Measurements from ENCODE around the gene HSPA9. TPM values are rescaled to one million over a fixed set of nuclear protein-coding genes. Genes with fewer than 3 reads are reported as not detected.

The HSPA9 gene
- total RNA-seq, 1 experiment from 2014 or later: 537 TPM

- no peak overlapping the region for H3K27ac Mint-ChIP-seq (ENCODE audit: unreplicated experiment)
- BruUV-seq (replicated peaks): no TSS peak
- Histone ChIP-seq H3K27me3 (replicated peaks; ENCODE audit: control insufficient read depth, insufficient read depth, low read length) (no peaks in the 10 kb centered on the region), H3K9me3 (no peaks in the 10 kb centered on the region), H3K36me3 (ENCODE audit: control insufficient read depth, insufficient read depth, low read length) (peaks cover 5% of the 10 kb centered on the region), H3K4me1 (peaks cover 14% of the 10 kb centered on the region), H3K4me3 (ENCODE audit: low read depth, low read length) (no peak overlapping the region)
- H3K9me3 Mint-ChIP-seq (ENCODE audit: unreplicated experiment): no peaks in the 10 kb centered on the region
- ChIA-PET CTCF (no interaction called here), POLR2A (interaction anchor here (0.7 kb wide), 1 partner anchor 34 kb away, joined by 7 read pairs; no protein-coding TSS in a partner anchor)
- H3K4me1 Mint-ChIP-seq (ENCODE audit: low read depth, unreplicated experiment): peaks cover 19% of the 10 kb centered on the region
- no peaks in the 10 kb centered on the region for H3K27me3 Mint-ChIP-seq (ENCODE audit: insufficient read depth, unreplicated experiment)
- no peak overlapping the region for H3K4me3 Mint-ChIP-seq (ENCODE audit: unreplicated experiment)
- no peak for DNase-seq
- peaks cover 93% of the 10 kb centered on the region for H3K36me3 Mint-ChIP-seq (ENCODE audit: insufficient read depth, unreplicated experiment)
- intact Hi-C loops (cut with micrococcal nuclease; ENCODE audit: unreplicated experiment): no loop called here
- no peak for TF ChIP-seq CTCF (IDR thresholded peaks at IDR 0.05; ENCODE audit: insufficient read depth in 1 of 2, low read depth in 1 of 2, low read length in 1 of 2, severe bottlenecking in 1 of 2, unreplicated experiment in 1 of 2)
Observed at GRCh38 chr5:138517437-138517836, 57.8 kb downstream of the HSPA9 start.

GRCh38 chr5:138515556-138516245 lies 59.5 kb downstream of the HSPA9 start:
- BruUV-seq (replicated peaks): no TSS peak
- intact Hi-C loops (cut with micrococcal nuclease; ENCODE audit: unreplicated experiment): no loop called here
- Mint-ChIP-seq H3K4me3 (ENCODE audit: unreplicated experiment) (no peak overlapping the region), H3K36me3 (ENCODE audit: insufficient read depth, unreplicated experiment) (peaks cover 96% of the 10 kb centered on the region), H3K27ac (ENCODE audit: unreplicated experiment) (no peak overlapping the region), H3K27me3 (ENCODE audit: insufficient read depth, unreplicated experiment) (no peaks in the 10 kb centered on the region), H3K4me1 (ENCODE audit: low read depth, unreplicated experiment) (peaks cover 15% of the 10 kb centered on the region), H3K9me3 (ENCODE audit: unreplicated experiment) (no peaks in the 10 kb centered on the region)
- Histone ChIP-seq H3K9me3 (no peaks in the 10 kb centered on the region), H3K4me3 (ENCODE audit: low read depth, low read length) (no peak overlapping the region), H3K4me1 (peaks cover 5% of the 10 kb centered on the region), H3K27me3 (replicated peaks; ENCODE audit: control insufficient read depth, insufficient read depth, low read length) (no peaks in the 10 kb centered on the region), H3K36me3 (ENCODE audit: control insufficient read depth, insufficient read depth, low read length) (peaks cover 5% of the 10 kb centered on the region)
- no peak for DNase-seq
- CTCF ChIA-PET: interaction anchor here (0.7 kb wide), 1 partner anchor 51 kb away, joined by 3 read pairs; the partner anchor contains the start of gene EGR1
- TF ChIP-seq CTCF (IDR thresholded peaks at IDR 0.05; ENCODE audit: insufficient read depth in 1 of 2, low read depth in 1 of 2, low read length in 1 of 2, severe bottlenecking in 1 of 2, unreplicated experiment in 1 of 2): no peak
- POLR2A ChIA-PET: no interaction called here

- BruUV-seq (replicated peaks): no TSS peak
- no peak for TF ChIP-seq CTCF (IDR thresholded peaks at IDR 0.05; ENCODE audit: insufficient read depth in 1 of 2, low read depth in 1 of 2, low read length in 1 of 2, severe bottlenecking in 1 of 2, unreplicated experiment in 1 of 2)
- Mint-ChIP-seq H3K9me3 (ENCODE audit: unreplicated experiment) (no peaks in the 10 kb centered on the region), H3K36me3 (ENCODE audit: insufficient read depth, unreplicated experiment) (peaks cover 100% of the 10 kb centered on the region), H3K4me1 (ENCODE audit: low read depth, unreplicated experiment) (peaks cover 15% of the 10 kb centered on the region), H3K4me3 (ENCODE audit: unreplicated experiment) (no peak overlapping the region), H3K27ac (ENCODE audit: unreplicated experiment) (no peak overlapping the region), H3K27me3 (ENCODE audit: insufficient read depth, unreplicated experiment) (no peaks in the 10 kb centered on the region)
- POLR2A ChIA-PET: no interaction called here
- CTCF ChIA-PET: no interaction called here
- Histone ChIP-seq H3K4me1 (peaks cover 3% of the 10 kb centered on the region; the same call in 1 of the 2 replicates), H3K27me3 (replicated peaks; ENCODE audit: control insufficient read depth, insufficient read depth, low read length) (no peaks in the 10 kb centered on the region), H3K9me3 (no peaks in the 10 kb centered on the region), H3K4me3 (ENCODE audit: low read depth, low read length) (no peak overlapping the region), H3K36me3 (ENCODE audit: control insufficient read depth, insufficient read depth, low read length) (peaks cover 5% of the 10 kb centered on the region)
- intact Hi-C loops (cut with micrococcal nuclease; ENCODE audit: unreplicated experiment): no loop called here
- DNase-seq: no peak
Observed at GRCh38 chr5:138514021-138514420, 61.2 kb downstream of the HSPA9 start.
